Astrocyte of the cerebellum (primary cell): ENCODE results near the gene SMIM15.

Source experiments
- DNase-seq: peaks from one replicate; pipeline ENCODE4 v3.0.0-alpha.2; 2011; ENCODE audit warnings: low read depth
- H3K4me3 ChIP-seq: 2 replicates; pipeline ENCODE4 v1.5.1; 2011; ENCODE audit warnings: mild to moderate bottlenecking, low read depth, low read length, moderate library complexity
- in situ Hi-C: cut with HindIII; loops from 2 replicates; pipeline ENCODE4 v1.10.0; 2017; ENCODE audit warnings: low sequenced_read_pairs
- TF ChIP-seq, protein P1 (sequence below): IDR thresholded peaks from 2 replicates; pipeline ENCODE4 v1.5.1; 2012; ENCODE audit warnings: low read length, low read depth, moderate library complexity, mild to moderate bottlenecking; ENCODE audit errors: missing control alignments

The SMIM15 gene

DNA sequence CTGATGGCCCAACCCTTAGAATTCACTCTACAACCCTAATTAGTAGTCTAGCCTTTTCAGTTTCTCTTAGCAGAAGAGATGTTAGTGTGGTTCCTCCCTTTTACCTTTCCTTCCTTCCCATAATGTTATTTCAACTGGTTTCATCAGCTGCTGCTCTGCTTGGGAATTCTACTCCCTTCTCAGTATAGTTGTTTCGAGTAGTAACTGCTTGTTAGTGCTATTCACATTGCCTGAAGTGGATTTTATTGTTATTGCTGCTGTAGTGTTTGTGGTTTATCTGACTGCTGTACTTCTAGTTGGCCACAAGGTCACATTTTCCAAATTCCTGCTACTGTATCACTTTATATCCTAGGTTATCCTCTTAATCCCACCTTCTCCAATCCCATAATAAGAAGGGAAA, 29.7 kb downstream of the SMIM15 start:
- peak; percentile 8 for DNase-seq
- TF ChIP-seq, protein P1, sequence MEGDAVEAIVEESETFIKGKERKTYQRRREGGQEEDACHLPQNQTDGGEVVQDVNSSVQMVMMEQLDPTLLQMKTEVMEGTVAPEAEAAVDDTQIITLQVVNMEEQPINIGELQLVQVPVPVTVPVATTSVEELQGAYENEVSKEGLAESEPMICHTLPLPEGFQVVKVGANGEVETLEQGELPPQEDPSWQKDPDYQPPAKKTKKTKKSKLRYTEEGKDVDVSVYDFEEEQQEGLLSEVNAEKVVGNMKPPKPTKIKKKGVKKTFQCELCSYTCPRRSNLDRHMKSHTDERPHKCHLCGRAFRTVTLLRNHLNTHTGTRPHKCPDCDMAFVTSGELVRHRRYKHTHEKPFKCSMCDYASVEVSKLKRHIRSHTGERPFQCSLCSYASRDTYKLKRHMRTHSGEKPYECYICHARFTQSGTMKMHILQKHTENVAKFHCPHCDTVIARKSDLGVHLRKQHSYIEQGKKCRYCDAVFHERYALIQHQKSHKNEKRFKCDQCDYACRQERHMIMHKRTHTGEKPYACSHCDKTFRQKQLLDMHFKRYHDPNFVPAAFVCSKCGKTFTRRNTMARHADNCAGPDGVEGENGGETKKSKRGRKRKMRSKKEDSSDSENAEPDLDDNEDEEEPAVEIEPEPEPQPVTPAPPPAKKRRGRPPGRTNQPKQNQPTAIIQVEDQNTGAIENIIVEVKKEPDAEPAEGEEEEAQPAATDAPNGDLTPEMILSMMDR = no peak
- H3K4me3 ChIP-seq = no peak overlapping the region
- in situ Hi-C loops = no loop called here

GRCh38 chr5:61130289-61130688, 32.0 kb downstream of the SMIM15 start:
- no peak overlapping the region for H3K4me3 ChIP-seq
- TF ChIP-seq, protein P1 = no peak
- DNase-seq = no peak
- in situ Hi-C loops = no loop called here

DNA sequence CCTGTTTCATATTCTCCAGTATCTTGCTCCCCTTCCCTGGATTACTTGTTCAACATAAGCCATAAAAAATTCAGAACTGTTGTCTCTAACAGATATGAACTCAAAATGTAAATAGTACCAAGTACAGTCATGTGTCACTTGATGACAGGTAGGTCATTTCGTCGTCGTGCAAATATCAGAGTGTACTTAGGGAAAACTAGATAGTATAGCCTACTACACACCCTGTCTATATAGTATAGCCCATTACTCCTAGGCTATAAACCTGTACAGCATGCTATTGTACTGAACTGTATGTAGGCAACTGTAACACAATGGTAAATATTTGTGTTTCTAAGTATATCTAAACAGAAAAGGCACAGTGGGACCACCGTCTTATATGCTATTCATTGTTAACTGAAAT, 39.1 kb downstream of the SMIM15 start:
- TF ChIP-seq, protein P1 = no peak
- in situ Hi-C loops = no loop called here
- no peak overlapping the region for H3K4me3 ChIP-seq
- DNase-seq = no peak

- TF ChIP-seq, protein P1 = no peak
- no peak for DNase-seq
- no peak overlapping the region for H3K4me3 ChIP-seq
- in situ Hi-C loops = no loop called here
Observed at GRCh38 chr5:61120534-61120933, 41.7 kb downstream of the SMIM15 start.

- in situ Hi-C loops = loop anchor here (5.0 kb wide), 1 partner anchor 57 kb away; no protein-coding TSS in a partner anchor
- H3K4me3 ChIP-seq = no peak overlapping the region
- no peak for DNase-seq
- TF ChIP-seq, protein P1 = no peak
Observed at GRCh38 chr5:61119066-61119465, 43.2 kb downstream of the SMIM15 start.

DNA sequence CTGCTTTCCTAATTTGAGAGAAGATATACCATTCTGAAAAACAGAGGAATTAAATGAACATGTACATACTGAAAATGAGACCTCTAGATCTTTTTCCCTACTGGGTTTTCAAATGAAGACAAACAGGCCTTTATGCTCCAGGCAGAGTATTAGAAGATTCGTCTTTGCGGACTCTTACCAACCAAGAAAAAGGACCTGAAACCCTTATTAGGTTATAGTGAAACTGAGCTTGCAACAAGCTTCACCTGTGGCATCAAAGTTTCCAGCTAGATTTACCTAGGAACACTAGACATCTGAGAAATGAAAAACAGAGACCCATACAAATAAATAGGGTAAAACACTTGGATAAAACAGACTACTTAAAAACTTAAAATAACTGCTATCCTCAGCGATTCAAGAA, 46.3 kb downstream of the SMIM15 start:
- TF ChIP-seq, protein P1 = no peak
- no peak overlapping the region for H3K4me3 ChIP-seq
- DNase-seq = no peak
- in situ Hi-C loops = loop anchor here (5.0 kb wide), 1 partner anchor 54 kb away; no protein-coding TSS in a partner anchor

- no peak overlapping the region for H3K4me3 ChIP-seq
- in situ Hi-C loops = no loop called here
- no peak for DNase-seq
- TF ChIP-seq, protein P1 = no peak
Observed at GRCh38 chr5:61114441-61114840, 47.8 kb downstream of the SMIM15 start.
